Putamen (tissue), 1 donor: Measurements from ENCODE around the gene MDM4.

Source experiments
- DNase-seq: peaks from one replicate; pipeline ENCODE4 v3.0.0-alpha.2; 2016; ENCODE audit warnings: low spot score

MDM4 gene

GRCh38 chr1:204578867-204579664, 62.9 kb downstream of the MDM4 start:
- DNase-seq, result no peak

GRCh38 chr1:204579681-204580080, 63.5 kb downstream of the MDM4 start:
- DNase-seq, result no peak

DNA sequence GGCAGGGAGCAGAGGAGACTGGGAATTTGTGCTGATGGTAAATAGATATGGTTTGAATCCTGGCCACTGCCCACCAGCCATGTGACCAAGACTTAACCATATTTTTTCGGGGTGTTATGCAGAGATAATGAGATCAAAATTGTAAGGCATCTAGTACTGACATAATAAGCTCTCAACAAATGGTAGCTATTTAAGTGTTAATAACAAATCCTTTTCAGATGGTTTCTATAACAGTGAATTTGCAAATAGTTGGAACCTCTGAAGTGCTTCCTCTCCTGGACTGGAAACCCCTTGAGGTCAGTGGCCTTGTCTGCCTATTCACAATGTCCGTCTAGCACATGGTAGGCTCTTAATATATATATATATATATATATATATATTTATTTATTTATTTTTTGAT, 64.7 kb downstream of the MDM4 start:
- DNase-seq, result no peak

DNA sequence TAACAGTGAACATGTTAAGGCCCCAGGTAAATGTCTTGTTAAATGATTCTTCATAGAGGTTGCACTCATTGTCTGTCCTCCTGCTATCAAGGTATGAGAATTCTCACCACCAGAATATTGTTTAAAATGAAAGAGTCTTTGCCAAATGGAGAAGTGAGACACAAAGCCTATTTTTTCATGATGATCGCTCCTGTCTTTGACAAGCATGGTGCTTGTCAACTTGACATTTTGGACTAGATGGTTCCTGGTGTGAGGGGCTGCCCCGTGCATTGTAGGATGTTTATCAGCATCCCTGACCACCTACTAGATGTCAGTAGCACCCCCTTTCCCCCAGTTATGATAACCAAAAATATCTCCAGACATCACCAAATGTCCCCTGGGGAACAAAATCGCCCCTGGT, 65.6 kb downstream of the MDM4 start:
- no peak for DNase-seq

DNA sequence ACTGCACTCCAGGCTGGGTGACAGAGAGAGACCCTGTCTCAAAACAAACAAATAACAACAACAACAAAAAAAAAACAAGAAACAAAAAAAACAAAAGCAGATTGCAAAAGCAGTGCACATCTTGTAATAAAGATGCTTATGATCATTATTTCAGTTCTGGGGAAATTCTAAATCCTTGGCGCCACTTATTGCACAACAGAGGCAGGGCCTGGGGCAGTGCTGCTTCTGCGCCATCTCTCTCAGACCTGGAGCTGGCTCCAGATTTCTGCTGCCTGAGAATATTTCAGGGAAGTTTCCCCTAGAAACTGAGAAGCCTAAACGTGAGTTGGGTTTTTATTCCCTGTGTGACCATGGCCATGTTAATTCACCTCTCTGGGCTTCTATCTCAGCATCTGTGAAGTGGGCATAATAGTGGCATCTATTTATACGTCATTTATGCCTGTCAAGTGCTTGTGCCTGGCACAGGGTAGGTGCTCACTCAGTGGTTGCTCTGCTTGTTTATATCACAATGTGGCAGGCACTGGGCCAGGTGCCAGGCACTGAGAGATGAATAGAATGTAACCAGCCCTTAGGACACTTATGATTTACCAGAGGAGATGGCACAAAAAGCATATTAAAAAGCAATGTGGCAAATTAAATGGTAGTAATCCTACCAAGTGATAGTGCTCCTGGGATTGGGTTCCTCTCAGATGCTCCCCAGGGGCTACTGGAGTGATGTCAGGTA, 67.9 kb downstream of the MDM4 start:
- peak; percentile 21 for DNase-seq

DNA sequence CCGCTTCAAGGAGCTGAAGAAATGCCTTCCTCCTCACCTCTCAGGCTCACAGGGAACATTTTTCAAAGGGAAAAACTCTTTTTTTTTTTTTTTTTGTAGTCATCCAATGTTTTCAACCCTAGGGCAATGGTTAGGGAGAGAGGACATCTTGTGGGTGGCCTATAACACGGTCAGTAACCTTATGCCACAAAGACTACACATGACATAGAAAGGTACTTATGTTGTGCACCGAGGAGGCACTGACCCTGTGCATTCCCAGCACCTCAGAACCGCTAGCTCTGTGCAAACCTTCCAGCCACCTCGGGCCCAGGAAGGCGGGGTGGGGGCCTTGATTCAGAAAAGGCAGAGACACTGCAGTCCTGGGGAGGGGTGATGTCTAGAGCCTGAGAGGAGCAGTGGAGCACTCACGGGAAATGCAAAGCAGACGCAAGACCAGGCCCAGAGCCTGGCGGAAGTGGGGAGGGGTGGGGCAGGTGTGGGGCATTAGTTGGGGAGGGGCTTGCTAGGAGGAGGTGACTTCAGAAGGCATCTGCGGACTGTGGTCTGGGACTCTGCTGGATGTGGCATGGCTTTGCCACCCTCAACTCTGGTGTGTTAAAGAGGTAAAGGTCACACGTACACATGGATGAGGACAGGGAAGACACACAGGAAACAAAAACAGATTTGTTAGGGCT, 68.6 kb downstream of the MDM4 start:
- no peak for DNase-seq

GRCh38 chr1:204587621-204588020, 71.4 kb downstream of the MDM4 start:
- no peak for DNase-seq

DNA sequence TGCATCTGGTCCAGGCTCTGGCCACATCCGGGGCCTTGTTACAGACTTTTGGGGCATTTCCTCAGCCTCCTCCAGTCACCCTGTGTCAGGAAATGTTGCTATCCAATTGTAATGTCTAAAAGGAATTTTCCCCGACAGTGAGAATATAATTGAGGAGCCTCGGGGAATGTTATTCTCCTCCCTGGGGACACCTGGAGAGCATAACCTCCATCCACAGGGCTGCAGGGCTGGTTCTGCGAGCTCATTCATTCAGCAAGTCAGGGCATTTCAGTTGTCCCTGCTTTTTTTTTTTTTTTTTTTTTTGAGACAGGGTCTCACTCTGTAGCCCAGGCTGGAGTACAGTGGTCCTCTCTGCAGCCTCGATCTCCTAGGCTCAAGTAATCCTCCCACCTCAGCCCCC, 72.6 kb downstream of the MDM4 start:
- DNase-seq, result no peak

GRCh38 chr1:204589409-204590038, 73.3 kb downstream of the MDM4 start:
- no peak for DNase-seq

DNA sequence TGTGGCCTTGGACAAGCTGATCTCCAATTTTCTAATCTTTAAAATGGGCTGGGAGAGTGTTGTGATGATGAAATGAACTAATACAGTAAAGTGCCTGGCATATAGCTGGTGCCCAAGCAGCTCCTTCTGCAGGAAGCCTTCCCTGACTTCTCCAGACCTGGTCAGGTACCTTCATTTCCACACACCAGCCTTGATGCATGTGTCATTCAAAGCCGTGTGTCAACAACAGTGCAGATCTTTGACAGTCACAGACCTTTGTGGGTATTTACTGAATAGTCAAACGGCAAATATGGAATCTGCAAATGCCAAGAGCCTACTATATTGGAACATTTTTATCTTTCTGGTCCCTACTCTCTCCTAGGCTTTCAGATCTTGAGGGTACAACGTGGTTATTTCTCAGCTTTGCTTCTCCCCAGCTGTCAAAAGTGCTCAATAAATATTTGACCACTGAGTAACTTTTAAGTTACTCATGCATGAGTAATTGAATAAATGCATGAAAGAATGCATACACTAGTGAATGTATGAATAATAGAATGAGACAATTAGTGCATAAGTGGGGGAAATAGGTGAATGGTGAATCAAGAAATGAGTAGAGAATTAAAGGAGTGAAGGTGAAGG, 75.4 kb downstream of the MDM4 start:
- DNase-seq, result no peak

GRCh38 chr1:204592246-204592948, 76.2 kb downstream of the MDM4 start:
- no peak for DNase-seq

GRCh38 chr1:204598319-204598969, 82.2 kb downstream of the MDM4 start:
- DNase-seq, result no peak

DNA sequence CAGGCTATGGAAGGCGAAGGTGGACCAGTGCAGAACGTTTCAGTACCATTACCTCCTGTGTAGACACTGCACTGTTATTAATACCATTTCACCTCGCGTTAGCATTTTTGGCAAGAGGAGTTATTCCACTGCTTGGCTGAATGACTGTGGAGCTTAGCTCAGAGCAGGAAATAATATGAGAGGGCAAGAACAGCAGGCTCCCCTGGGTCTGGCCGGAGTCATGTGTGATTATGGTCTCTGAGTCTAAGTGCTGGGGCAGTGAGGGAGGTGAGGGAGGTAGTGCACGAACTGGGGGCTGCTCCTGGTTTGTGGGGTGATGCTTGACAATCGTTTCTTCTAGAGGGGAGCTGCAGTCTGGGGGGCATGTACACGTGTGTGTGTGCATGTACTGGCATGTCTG, 82.9 kb downstream of the MDM4 start:
- DNase-seq, result no peak

DNA sequence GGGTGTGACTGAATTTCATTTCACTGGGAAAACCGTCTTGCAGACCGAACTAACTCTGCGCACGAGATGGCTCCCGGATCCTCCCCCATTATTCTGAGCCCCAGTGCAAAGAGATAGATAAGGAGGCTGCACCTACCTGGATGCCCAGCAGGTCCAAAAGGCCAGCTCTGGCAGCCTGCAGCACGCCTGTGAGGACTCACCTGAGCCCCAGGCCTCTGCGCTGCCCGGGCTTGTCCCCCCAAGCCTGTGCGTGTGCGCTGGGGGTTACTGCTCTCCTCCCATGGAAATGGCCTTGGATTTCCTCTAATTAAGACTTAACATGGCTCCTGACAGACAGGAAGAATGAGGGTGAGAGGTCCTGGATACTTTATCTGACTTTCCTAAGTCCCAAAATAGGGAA, 83.4 kb downstream of the MDM4 start:
- DNase-seq, result no peak

GRCh38 chr1:204600203-204600602, 84.0 kb downstream of the MDM4 start:
- DNase-seq, result no peak

DNA sequence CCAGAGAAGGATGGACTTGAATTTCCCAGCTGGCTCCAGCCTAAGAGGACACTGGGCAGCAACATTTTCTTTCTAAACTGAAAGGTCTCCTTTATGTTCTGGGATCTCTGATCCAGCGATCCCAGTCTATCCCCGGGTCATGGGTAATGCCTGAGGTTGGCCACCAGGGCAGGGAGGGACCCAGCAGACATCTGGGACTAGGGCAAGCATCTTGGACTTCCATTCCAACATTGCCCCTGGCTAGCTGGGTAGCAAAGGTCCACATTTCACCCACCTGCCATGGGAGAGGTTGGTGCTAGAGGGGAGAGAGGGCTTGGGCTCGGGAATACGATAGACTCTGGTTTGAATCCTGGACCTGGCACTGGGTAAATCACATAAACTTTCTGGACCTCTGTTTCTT, 84.8 kb downstream of the MDM4 start:
- DNase-seq, result no peak

DNA sequence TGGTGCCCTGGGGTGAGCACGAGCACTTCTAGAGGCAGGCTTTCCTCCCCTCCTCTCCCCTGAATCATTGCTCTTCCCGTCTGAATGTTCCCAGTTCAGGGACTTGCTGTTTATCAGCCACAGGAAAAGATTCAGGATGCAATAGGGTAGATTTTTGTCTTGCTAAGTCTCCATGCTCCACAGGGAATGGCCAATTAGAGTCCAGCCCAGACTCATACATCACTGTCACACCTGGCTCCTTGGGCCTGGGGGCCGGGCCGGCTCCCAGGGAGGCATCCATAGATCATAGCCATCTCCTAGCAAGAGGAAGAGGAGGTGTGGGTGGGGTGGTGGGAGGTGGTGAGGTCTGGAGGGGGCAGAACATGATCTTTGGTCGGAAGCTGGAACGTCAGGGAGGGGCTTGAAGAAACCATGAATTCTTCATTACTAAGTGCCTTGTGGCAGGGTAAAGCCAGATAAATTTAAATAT, 85.9 kb downstream of the MDM4 start:
- no peak for DNase-seq

DNA sequence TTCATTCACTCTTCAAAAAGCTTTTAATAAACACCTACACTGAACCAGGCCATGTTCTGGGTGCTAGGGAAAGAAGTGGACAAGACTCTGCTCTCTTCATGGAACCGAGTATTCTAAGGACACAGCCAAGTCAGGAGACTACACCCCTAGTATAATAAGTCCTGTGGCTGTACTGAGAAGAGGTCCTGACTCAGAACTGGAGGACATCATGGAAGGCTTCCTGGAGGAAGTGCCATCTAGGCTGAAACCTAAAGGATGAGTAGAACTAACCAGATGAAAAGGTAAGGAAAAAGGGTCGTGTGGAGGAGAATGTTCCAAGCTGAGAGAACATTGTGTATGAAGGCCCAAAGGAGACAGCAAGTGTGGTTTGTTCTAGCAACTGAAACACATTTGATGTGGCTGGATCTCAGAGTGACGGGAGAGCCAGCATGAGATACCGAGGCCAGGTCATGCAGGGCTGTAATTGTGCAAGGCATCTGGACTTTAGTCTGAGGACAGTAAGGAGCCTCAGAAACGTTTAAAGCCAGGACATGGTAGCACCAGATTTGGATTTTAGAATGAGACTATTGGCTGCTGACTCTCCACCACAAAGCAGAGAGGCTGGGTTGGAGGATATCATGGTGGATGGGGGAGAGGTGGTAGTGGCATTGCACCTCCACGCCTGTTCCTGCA, 86.8 kb downstream of the MDM4 start:
- DNase-seq, result no peak

DNA sequence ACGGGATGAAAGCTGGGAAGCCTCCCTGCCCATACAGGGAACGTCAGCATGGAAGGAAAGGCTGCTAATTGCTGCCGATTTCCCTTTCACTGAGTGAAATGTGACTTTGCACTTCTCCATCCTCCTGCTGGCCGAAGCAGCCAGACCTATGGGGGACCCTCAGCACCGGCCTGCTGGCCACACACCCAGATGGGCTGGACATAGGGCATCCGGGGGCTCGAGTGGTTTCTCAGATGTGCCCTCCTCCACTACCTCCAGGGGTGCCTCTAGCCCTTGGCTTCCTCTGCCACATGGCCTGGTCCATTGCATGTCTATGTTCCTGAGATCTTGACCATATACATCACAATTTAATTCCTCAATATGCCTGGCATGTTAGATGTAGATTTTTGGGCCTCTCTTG, 89.6 kb downstream of the MDM4 start:
- no peak for DNase-seq
